GM10266 (cell line): Measurements from ENCODE around the gene IL3.

Source experiments
- DNase-seq: peaks from one replicate; pipeline ENCODE4 v3.0.0; 2012; ENCODE audit errors: extremely low spot score
- TF ChIP-seq, protein P1 (sequence below): IDR thresholded peaks from 2 replicates; pipeline ENCODE4 v1.5.1; 2012; ENCODE audit warnings: mild to moderate bottlenecking, low read depth; ENCODE audit not compliant: control insufficient read depth, insufficient read depth; ENCODE audit errors: missing control alignments

IL3 gene

DNA sequence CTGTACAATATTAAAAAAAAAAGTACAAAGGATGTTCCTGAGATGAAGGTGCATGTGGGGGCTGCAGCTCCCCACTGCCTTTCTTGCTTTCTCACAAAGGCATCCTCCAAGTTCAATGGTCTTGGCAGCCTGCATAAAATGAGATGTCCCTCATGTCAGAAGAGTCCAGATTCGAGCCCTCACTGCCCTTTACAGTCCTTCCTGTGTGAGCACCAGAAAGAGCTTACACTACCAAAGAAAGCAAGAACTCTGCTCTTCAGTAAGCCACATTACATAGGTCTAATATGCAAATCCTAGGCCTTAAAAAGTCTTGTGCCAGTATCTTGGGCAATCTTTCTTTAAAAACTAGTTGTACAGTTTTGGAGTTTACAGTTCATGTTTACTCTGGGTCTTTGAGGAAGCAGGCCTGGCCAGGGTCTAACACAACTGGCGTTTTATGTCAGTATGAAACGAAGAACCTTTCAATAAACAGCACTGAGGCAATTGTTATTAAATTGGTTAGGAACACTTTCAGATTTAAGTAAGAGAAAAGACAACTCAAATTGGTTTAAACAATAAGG is 49.1 kb downstream of the IL3 start:
- TF ChIP-seq, protein P1, sequence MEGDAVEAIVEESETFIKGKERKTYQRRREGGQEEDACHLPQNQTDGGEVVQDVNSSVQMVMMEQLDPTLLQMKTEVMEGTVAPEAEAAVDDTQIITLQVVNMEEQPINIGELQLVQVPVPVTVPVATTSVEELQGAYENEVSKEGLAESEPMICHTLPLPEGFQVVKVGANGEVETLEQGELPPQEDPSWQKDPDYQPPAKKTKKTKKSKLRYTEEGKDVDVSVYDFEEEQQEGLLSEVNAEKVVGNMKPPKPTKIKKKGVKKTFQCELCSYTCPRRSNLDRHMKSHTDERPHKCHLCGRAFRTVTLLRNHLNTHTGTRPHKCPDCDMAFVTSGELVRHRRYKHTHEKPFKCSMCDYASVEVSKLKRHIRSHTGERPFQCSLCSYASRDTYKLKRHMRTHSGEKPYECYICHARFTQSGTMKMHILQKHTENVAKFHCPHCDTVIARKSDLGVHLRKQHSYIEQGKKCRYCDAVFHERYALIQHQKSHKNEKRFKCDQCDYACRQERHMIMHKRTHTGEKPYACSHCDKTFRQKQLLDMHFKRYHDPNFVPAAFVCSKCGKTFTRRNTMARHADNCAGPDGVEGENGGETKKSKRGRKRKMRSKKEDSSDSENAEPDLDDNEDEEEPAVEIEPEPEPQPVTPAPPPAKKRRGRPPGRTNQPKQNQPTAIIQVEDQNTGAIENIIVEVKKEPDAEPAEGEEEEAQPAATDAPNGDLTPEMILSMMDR: no peak

DNA sequence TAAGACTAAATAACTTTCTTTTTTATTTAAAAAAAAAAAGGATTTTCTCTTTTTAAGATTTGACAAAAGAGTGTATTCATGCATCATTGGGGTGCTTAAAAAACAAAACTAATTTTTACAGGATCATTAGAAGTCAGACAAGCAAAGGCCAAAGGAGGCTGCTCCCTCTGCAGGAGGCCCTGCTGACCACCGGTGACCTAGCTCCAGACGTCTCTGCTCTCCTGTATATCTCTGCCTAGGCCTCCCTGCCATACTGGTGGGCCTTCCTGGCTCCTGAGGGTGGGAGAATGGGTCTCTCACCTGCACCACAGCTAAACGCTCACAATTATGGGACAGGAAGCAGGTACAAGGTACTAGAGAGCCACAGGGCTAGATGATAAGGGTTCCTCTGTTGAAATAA is 49.7 kb downstream of the IL3 start:
- TF ChIP-seq, protein P1: no peak
- no peak for DNase-seq

More for the DNA sequence above, 49.1 kb downstream of the IL3 start:
- no peak for DNase-seq

DNA sequence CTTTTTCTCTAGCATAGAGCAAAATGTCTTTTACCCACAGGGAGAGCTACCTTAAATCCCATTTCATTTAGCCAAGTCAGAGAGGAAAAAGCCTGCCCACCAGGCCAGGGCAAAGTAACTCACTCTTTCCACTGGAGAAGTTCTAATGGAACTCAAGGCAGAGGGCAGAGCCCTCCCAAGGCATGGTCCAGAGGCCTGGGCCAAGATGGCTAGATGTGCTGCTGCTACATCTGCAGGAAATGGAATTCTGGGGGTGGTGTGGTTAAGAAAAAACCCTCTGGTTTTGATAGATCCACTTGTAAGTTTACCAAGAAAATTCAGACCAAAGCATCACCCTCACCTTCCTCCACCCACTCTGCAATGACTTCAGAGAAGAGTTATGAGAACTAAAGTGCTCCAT is 50.5 kb downstream of the IL3 start:
- TF ChIP-seq, protein P1: no peak
- DNase-seq: no peak

DNA sequence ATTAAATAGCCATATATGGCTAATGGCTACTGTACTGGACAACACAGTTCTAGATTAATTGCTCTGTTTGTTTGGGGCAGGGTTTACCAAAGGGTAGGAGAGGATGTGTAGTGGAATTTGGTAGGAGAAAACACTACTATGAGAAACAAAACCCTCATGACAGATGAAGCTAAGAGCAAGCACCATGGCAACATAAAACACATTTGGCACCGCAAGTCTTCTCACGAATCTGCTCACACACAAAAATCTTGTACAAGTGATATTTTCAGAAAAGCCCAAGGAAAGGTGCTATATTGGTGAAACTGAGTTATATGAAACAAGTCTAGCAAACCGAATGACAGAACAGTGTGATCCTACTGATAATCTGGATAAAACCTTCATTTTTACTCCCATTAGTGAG is 51.7 kb downstream of the IL3 start:
- TF ChIP-seq, protein P1: no peak
- DNase-seq: no peak
